Measurements from ENCODE around the gene FGF19.

Gene FGF19

GRCh38 chr11:69649576-69649900 is 54.3 kb downstream of the FGF19 start:
- H3K79me1 ChIP-seq (ENCODE audit: low read length), result no peaks in the 10 kb centered on the region
- no peak overlapping the region for H2BK120ac ChIP-seq (ENCODE audit: insufficient read depth, low read length, poor library complexity)
- WGBS (ENCODE audit: extremely low coverage, insufficient coverage, insufficient read length), result no CpG with 5 or more reads among the region's 10 CpGs
- no peak overlapping the region for H2AFZ ChIP-seq (ENCODE audit: insufficient read depth, low read length, poor library complexity)
- no peak overlapping the region for H3K27ac ChIP-seq (ENCODE audit: low read depth, low read length)
- no peak overlapping the region for H2BK5ac ChIP-seq (ENCODE audit: low read depth, low read length, poor library complexity)
- DNase-seq, result no peak
- H3K79me2 ChIP-seq (ENCODE audit: control insufficient read depth, insufficient read depth, low read length, poor library complexity), result no peaks in the 10 kb centered on the region
- H2BK12ac ChIP-seq (ENCODE audit: low read length), result no peak overlapping the region
- H4K91ac ChIP-seq (ENCODE audit: low read depth, low read length), result no peak overlapping the region
- H4K12ac ChIP-seq (ENCODE audit: low read depth, low read length), result no peak overlapping the region
- no peak overlapping the region for H3K4me2 ChIP-seq (ENCODE audit: low read length)
- H3K9me3 ChIP-seq (ENCODE audit: insufficient read depth, low read depth, low read length), result no peaks in the 10 kb centered on the region
- H3K36me3 ChIP-seq (ENCODE audit: control insufficient read depth in 1 of 2, insufficient read depth in 2 of 2, low read length in 2 of 2), result peaks cover 33 to 45% of the 10 kb centered on the region in 2 experiments
- H3K14ac ChIP-seq (ENCODE audit: low read length), result no peak overlapping the region
- H3K27me3 ChIP-seq (ENCODE audit: insufficient read depth, low read length), result no peaks in the 10 kb centered on the region
- H4K8ac ChIP-seq (ENCODE audit: low read depth, low read length), result no peak overlapping the region
- H3K4ac ChIP-seq (ENCODE audit: low read depth, low read length), result no peak overlapping the region
- H3K9ac ChIP-seq (ENCODE audit: low read length), result no peak overlapping the region
- no peak overlapping the region for H3K4me3 ChIP-seq (ENCODE audit: low read depth, low read length)
- no peaks in the 10 kb centered on the region for H3K4me1 ChIP-seq (ENCODE audit: control insufficient read depth in 1 of 2, insufficient read depth in 2 of 2, low read length in 2 of 2)
- H2AK5ac ChIP-seq (ENCODE audit: low read length), result no peak overlapping the region
- H3K18ac ChIP-seq (ENCODE audit: low read length), result no peak overlapping the region
- H3K23ac ChIP-seq (ENCODE audit: low read length), result no peak overlapping the region

GRCh38 chr11:69648679-69649575 is 54.9 kb downstream of the FGF19 start:
- Histone ChIP-seq H3K36me3 (ENCODE audit: control insufficient read depth in 1 of 2, insufficient read depth in 2 of 2, low read length in 2 of 2) (peaks cover 39 to 50% of the 10 kb centered on the region in 2 experiments), H4K12ac (ENCODE audit: low read depth, low read length) (no peak overlapping the region), H4K91ac (ENCODE audit: low read depth, low read length) (no peak overlapping the region), H4K8ac (ENCODE audit: low read depth, low read length) (no peak overlapping the region), H3K18ac (ENCODE audit: low read length) (no peak overlapping the region), H2AFZ (ENCODE audit: insufficient read depth, low read length, poor library complexity) (no peak overlapping the region), H2BK120ac (ENCODE audit: insufficient read depth, low read length, poor library complexity) (no peak overlapping the region), H2BK12ac (ENCODE audit: low read length) (no peak overlapping the region), H3K4ac (ENCODE audit: low read depth, low read length) (no peak overlapping the region), H2AK5ac (ENCODE audit: low read length) (no peak overlapping the region), H3K14ac (ENCODE audit: low read length) (no peak overlapping the region), H3K4me2 (ENCODE audit: low read length) (no peak overlapping the region), H3K4me1 (ENCODE audit: control insufficient read depth in 1 of 2, insufficient read depth in 2 of 2, low read length in 2 of 2) (no peaks in the 10 kb centered on the region), H3K79me2 (ENCODE audit: control insufficient read depth, insufficient read depth, low read length, poor library complexity) (no peaks in the 10 kb centered on the region), H3K4me3 (ENCODE audit: low read depth, low read length) (no peak overlapping the region), H3K23ac (ENCODE audit: low read length) (no peak overlapping the region), H3K79me1 (ENCODE audit: low read length) (no peaks in the 10 kb centered on the region), H3K9me3 (ENCODE audit: insufficient read depth, low read depth, low read length) (no peaks in the 10 kb centered on the region), H3K9ac (ENCODE audit: low read length) (no peak overlapping the region), H3K27me3 (ENCODE audit: insufficient read depth, low read length) (no peaks in the 10 kb centered on the region), H3K27ac (ENCODE audit: low read depth, low read length) (no peak overlapping the region), H2BK5ac (ENCODE audit: low read depth, low read length, poor library complexity) (no peak overlapping the region)
- WGBS (ENCODE audit: extremely low coverage, insufficient coverage, insufficient read length), result no CpG with 5 or more reads among the region's 37 CpGs
- DNase-seq, result no peak
